ENCODE data around the gene KDF1. TPM values are rescaled to one million over a fixed set of nuclear protein-coding genes. Genes with fewer than 3 reads are reported as not detected.

Gene KDF1, protein sequence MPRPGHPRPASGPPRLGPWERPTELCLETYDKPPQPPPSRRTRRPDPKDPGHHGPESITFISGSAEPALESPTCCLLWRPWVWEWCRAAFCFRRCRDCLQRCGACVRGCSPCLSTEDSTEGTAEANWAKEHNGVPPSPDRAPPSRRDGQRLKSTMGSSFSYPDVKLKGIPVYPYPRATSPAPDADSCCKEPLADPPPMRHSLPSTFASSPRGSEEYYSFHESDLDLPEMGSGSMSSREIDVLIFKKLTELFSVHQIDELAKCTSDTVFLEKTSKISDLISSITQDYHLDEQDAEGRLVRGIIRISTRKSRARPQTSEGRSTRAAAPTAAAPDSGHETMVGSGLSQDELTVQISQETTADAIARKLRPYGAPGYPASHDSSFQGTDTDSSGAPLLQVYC
- total RNA-seq (2022; extraction: Qiagen RNA extraction; ENCODE audit: low read depth): 0.08 TPM in 2 of 5 replicates, not detected in the others

DNA sequence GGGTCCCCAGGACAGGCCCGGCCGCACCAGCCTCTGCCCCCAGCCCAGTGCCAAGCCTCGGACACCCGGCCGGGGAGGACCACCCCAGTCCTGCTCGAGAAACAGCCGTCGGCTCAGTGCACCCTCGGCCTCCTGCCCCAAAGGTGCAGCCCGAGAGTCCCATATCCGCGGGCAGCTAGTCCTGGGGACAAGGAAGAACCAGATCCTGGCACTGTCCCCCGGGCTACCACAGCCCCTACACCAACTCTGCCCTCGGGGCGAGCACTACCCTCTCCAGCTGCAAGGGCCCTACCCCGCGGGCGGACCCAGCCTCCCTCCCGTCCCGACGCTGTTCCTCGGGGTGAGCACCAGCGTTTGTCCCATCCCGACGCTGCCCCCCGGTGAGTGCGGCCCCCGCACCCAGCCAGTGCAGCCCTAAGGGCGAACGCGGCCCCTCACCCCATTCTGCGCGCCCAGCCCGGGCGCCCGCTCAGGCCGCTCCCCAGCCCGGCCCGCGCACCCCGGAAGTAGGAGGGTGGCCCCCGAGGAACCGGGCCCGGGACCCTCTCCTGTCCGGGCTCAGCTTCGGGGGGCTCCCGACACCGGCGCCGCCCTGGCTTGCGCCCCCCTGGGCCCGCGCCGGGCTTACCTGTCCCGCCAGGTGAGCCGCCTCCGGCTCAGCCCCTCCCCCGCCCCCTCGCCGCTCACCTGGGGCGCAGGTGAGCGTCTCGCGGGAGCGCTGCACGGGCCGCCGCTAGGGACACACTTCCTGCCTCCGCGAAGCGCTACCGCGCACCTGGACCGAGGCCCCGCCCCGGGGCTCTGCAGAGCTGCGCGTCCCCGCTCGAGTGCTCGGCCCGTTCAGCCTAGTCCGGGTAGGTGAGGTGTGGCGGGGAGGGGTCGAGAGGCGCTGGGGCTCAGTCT is at the start of gene KDF1:
TSS of gene KDF1 (minus strand) at position 747 of the 903 bp plus-strand sequence. CDS start 8,088 bp downstream, outside the sequence.

DNA sequence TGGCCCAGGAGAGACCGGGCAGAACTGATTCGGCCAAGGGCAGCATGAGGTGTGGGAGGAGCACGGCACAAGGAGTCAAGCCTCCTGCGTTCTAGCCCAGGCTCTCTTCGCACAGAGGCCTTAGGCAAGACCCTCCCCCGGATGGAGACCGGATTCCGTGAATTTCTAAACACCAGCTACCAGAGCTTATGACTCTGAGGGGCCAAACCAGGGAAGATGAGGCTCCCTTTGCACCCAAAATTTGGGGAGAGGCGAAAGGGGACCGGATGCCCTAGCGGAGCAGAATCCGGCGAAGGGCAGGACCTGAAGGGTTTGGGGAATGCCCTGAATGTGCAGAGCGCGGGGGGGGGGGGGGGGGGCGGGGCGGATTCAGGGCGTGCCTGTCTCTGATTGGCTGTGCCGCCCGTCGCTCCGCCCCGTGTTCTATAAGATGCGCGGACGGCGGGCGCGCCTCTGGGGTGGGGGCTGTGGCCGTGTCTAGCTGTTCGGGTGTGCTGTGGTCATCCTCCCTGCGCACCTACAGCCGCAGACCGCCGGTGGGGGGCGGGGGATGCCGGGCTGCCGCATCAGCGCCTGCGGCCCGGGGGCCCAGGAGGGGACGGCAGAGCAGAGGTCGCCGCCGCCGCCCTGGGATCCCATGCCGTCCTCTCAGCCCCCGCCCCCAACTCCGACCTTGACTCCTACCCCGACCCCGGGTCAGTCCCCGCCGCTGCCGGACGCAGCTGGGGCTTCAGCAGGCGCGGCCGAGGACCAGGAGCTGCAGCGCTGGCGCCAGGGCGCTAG is 33.2 kb upstream of the KDF1 start, which contains the start of gene TRNP1:
TSS of gene TRNP1 (plus strand) at position 456 of the 783 bp plus-strand sequence. CDS start at position 551, 95 bp downstream.

DNA sequence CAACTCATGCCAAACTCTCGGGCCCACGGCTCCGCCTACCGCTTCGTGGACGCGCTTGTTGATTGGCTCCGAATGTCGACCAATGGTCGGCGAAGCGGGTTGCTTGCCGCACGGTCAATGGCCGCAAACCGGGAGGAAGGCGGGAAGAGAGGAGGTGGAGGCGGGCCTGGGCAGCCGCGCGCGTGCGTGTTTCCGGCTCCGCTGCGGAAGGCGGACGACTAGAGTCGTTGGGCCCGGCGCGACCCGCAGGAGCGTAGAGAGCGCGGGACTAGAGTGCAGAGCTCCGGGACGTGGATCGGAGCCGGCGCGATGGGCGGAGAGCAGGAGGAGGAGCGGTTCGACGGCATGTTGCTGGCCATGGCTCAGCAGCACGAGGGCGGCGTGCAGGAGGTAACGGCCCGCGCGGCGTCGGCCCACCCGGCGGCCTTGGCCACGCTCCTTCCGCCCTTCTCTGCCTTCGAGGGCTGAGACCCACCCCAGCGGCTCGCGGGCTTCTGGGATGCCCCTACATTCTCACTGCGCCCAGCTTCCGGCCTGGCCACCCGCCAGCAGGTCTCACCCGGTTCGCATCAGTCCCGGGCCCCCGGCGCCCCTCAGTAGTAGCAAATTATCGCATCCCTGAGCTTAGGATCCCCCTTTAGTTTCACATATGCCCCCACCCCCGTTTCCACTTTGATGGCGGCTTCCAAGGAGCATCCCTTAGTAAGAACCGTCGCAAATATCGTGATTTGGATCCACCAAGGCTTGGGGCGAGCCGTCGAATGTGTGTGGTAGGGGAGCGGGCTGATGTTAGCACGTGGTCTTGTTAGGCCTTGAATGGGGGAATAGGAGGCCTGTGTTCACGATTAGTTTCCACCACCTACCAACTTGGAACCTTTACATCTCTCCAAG is 38.5 kb downstream of the KDF1 start, which contains the start of gene NUDC:
TSS of gene NUDC (plus strand) at position 204 of the 891 bp plus-strand sequence. CDS start at position 310, 106 bp downstream.

DNA sequence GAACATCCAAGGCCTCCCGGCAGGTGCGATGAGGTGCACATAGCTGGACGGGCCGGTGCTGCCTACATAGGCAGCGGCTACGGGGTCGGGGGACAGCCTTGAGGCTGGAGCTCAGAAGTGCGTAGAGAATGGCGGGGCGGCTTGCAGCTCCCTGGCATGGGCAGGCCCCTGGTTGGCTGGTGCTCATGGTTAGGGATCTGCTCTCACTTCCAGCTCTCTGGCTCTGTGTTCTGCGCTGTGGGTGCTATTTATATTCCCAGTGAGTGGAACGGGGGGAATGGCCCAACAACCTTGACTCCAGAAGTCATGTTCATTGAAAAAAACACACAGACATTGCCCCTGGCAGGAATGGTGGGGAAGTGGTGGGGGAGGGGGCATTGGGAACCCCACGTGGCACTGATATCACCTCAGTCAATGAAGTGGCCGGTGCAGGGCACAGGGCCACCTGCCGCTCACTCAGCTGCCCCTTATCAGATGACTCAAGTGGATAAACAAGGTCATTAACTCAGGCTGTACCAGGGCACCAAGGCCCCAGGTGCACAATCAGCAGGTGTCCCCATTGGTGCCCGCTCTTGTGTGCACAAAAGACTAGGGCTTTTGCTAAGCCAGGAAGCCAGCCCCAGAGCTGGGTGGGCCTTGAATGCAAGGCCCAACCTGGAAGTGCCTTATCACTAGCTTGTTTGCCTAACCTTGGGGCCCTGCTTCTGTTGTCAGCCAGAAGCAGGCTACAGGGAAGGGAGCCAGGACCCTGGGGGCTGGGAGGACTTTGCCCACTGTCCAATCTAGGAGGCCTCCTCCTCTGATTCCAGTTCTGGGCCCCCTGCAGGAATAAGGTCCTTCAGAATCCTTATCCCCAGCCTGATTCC is 46.3 kb downstream of the KDF1 start, which contains the start of gene NR0B2:
TSS of gene NR0B2 (minus strand) at position 222 of the 866 bp plus-strand sequence. CDS start at position 187, 35 bp downstream.

DNA sequence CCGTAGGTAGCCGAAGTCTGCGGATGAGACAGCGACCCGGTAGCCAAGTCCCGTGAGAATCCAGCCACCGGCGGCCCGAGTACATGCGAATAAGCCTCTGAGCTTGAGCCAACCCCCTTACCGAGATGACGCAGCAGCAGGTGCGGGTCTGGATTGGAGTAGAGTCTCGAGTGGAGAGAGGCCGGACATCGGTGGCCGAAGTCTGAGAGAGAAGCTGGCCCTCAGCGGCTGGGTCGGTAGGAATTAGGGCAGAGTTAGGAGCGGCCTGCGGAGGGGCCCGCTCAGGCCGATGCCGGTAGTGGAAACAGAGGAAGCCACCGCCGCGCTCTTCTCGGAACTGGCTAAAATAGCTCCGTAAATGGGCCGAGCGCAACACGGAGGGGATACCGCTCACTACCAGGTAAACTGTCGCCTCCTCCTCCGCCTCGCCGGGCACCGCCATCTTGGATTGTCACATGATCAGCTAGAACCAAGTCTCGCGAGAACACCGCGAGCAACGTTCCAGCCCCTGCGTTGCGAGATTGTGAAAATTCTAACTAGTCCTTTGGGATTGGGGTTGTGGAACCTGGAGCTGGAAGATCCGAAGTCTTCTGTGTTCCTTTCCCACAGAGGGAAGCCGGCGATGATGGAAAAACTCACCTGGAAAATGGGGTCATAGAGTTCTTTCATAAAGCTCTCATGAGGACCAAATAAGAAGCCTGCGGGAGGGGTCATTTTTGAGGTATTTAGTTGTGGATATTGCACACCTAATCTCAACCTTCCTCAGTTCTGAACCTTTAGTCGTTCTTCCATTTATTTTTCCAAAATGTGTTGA is 60.1 kb downstream of the KDF1 start, which contains the start of gene GPATCH3:
TSS of gene GPATCH3 (minus strand) at position 467 of the 814 bp plus-strand sequence. CDS start at position 442, 25 bp downstream.

Other genes starting within 250 kb of the KDF1 start
- gene PIGV, start 172.5 kb downstream of the KDF1 start, total RNA-seq (2022; extraction: Qiagen RNA extraction; ENCODE audit: low read depth): 5.2 to 7.6 TPM (median 6.0 TPM) in 5 replicates
- gene ZDHHC18, start 133.8 kb downstream of the KDF1 start, total RNA-seq (2022; extraction: Qiagen RNA extraction; ENCODE audit: low read depth): 31.9 to 43.5 TPM (median 40.6 TPM) in 5 replicates
- gene SFN, start 97.3 kb downstream of the KDF1 start, total RNA-seq (2022; extraction: Qiagen RNA extraction; ENCODE audit: low read depth): 393 to 693 TPM (median 641 TPM) in 5 replicates
- 21.6 to 34.0 TPM (median 25.9 TPM) in 5 replicates for gene GPN2, start 70.2 kb downstream of the KDF1 start, total RNA-seq (2022; extraction: Qiagen RNA extraction; ENCODE audit: low read depth)
- 9.0 to 12.2 TPM (median 10.6 TPM) in 5 replicates for gene GPATCH3, start 60.0 kb downstream of the KDF1 start, total RNA-seq (2022; extraction: Qiagen RNA extraction; ENCODE audit: low read depth)
- not detected in 5 replicates for gene NR0B2, start 46.5 kb downstream of the KDF1 start, total RNA-seq (2022; extraction: Qiagen RNA extraction; ENCODE audit: low read depth)
- 128 to 160 TPM (median 136 TPM) in 5 replicates for gene NUDC, start 38.7 kb downstream of the KDF1 start, total RNA-seq (2022; extraction: Qiagen RNA extraction; ENCODE audit: low read depth)
- gene TRNP1, start 33.2 kb upstream of the KDF1 start, total RNA-seq (2022; extraction: Qiagen RNA extraction; ENCODE audit: low read depth): 171 to 270 TPM (median 266 TPM) in 5 replicates
- gene TENT5B, start 52.4 kb upstream of the KDF1 start, total RNA-seq (2022; extraction: Qiagen RNA extraction; ENCODE audit: low read depth): 0.88 to 1.7 TPM (median 1.4 TPM) in 5 replicates
- gene SLC9A1, start 194.7 kb upstream of the KDF1 start, total RNA-seq (2022; extraction: Qiagen RNA extraction; ENCODE audit: low read depth): 13.8 to 15.5 TPM (median 14.8 TPM) in 5 replicates

All from A549 treated with ZK216348 at 1 μM for 4 hours (cell line).